DOHH2 (cell line): Measurements from ENCODE around the gene IL11.

ENCODE experiments used
- CTCF ChIP-seq: fragments of 200-600 bp; sonication (generic); IDR thresholded peaks from one replicate; pipeline ENCODE4 v1.5.1; 2014; ENCODE audit warnings: antibody characterized with exemption, mild to moderate bottlenecking, low read depth, low read length; ENCODE audit not compliant: poor library complexity, severe bottlenecking
- EZH2phosphoT487 ChIP-seq: fragments of 200-600 bp; sonication (generic); IDR thresholded peaks from 2 replicates; pipeline ENCODE4 v1.6.1; 2017; ENCODE audit warnings: borderline replicate concordance, mild to moderate bottlenecking, antibody characterized with exemption, low read length, moderate library complexity, mixed read lengths

- no peak for TF ChIP-seq CTCF
- TF ChIP-seq EZH2phosphoT487 = no peak
Observed at GRCh38 chr19:55333870-55334269, 36.4 kb downstream of the IL11 start.
